Activated CD8-positive, alpha-beta memory T cell treated with anti-CD3 and anti-CD28 coated beads, Interleukin-2, amount 50 U/mL, for 48 hours (primary cell): ENCODE measurements around the gene FBXL3.
"Not testable (repeated sequence)": the region's sequence is repeated elsewhere in the genome, so short reads cannot be mapped to it uniquely, and the experiment has no call there.

Experiments
- DNase-seq: peaks from one replicate; pipeline ENCODE4 v3.0.0-alpha.2; 2020

FBXL3 gene

DNA sequence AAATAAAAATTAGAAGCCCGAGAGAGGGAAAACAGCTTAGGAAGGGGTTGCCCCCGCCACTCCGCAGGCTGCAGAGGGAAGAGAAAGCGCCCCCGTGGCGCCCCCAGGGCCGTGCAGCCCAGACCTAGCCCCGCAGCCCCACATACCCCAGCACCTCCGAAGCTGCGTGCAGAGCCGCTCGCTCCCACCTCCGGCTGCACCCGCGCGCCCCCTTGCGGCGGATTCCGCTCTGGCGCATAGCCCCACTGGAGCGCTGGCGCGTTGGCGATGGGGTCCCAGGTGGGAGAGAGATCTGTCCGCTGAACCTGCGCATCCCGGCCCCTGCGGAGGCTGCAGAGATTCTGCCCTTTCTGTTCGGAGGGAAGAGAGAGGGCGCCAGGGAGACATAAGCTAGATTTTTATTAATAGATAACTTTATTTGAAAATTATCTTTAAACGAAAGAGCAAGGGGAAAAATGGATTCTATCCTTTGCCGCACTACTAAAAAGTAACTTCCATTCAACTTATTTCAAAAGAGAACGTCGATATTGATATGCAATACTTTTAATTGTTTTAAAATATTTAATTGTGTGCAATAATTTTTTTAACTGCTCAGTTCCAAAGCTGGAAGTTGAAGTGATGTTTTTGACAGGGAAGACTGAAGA, 46.8 kb downstream of the FBXL3 start:
- peak; percentile 99 for DNase-seq

DNA sequence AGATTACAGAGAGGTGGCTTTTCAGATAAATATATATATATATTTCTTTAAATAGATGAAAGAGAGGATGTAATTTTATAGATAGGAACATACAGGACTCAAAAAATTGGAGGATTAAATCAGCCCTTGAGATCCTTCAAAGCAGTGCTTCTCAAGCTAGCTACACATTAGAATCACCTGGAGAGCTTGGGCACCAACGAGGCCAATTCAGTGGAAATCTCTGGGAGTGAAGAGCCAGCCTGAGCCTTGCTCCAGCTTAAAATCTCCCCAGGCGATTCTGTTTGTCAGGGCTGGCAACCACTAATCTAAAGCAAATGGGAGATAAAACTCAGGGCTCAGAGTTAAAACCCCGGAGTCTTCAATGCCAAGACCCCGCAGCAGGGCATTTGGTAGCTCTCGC, 50.0 kb downstream of the FBXL3 start:
- no peak for DNase-seq

DNA sequence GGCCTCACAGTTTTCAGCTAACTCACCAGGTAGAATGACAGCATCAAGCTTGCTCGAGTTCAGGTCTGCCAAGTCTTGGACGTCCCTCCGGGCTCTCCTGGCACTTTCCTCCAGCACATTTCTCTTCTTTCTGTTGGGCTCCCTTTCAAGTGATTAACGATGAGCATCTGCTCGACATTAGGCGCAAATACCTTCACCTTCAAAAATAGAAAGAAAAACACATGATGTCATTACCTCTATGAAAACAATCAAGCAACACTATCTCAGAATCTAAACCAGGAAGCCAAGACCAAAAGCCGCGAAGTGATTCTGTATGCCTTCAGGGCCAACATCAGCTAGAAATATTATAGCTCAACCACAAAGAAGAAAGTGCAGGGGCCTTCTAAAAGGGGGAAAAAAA, 50.5 kb downstream of the FBXL3 start:
- no peak for DNase-seq

DNA sequence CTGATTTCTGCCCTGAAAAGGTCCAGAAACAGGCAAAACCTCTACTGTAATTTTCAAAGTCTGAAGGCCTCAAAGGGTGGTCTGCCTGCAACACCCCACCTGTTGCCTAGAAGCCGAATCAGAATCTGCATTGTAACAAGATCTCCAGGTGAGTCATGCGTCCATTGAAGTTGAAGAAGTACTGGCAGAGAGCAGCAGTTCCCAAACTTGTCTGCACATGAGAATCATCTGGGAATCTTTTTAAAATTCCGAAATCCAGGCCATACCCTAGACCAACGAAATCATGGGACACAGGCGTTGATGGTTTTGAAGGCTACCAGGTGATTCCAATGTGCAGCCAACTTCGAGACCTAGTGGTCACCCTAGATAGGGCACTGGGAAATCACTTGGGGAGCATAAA, 51.1 kb downstream of the FBXL3 start:
- DNase-seq = no peak

DNA sequence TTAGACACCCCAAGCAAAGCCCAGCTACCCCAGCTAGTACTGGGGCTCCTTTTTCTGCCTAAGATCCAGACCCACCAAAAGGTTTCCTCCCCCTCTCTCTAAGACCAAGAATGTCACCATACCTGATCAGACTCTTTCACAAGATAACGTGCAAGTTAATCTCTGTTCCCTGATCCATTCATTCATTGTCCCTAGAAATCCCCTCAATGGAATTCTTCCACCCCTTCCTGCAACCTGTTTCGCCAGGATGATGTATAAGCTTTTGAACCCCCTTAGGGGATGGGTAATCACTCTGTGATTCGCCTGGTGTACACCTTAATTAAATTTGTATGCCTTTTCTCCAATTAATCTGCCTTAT, 52.4 kb downstream of the FBXL3 start:
- no peak for DNase-seq

DNA sequence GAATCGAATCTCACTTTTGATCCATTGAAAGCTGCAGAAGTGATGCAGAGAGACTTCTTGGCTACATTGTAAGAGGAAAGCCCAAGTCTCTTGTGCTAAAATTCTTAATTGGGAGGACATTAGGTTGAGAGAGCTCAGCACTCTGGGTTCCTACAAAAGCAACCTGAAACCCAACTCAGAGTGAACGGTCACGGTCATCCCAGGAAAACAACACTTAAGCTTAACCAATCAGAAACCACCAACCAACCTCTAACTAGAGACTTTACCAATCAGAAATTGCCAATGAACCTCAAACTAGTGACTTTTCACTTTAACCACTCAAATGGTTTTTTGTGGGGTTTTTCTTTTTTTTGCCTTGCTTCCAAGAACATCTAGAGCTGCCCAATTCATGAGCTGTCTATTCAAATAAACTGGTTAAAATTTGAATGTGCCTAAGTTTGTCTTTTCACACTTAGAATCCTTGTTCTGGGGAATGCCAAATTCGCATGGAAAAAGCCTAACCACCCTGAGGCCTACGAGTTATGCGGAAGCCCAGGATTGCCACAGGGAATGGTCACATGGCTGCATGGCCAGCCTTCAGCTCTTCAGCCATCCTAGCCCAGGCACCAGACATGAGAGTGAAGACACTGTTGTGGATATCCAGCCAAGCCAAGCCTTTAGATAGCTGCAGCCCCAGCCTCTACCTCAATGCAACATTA, 52.9 kb downstream of the FBXL3 start:
- DNase-seq = no peak

DNA sequence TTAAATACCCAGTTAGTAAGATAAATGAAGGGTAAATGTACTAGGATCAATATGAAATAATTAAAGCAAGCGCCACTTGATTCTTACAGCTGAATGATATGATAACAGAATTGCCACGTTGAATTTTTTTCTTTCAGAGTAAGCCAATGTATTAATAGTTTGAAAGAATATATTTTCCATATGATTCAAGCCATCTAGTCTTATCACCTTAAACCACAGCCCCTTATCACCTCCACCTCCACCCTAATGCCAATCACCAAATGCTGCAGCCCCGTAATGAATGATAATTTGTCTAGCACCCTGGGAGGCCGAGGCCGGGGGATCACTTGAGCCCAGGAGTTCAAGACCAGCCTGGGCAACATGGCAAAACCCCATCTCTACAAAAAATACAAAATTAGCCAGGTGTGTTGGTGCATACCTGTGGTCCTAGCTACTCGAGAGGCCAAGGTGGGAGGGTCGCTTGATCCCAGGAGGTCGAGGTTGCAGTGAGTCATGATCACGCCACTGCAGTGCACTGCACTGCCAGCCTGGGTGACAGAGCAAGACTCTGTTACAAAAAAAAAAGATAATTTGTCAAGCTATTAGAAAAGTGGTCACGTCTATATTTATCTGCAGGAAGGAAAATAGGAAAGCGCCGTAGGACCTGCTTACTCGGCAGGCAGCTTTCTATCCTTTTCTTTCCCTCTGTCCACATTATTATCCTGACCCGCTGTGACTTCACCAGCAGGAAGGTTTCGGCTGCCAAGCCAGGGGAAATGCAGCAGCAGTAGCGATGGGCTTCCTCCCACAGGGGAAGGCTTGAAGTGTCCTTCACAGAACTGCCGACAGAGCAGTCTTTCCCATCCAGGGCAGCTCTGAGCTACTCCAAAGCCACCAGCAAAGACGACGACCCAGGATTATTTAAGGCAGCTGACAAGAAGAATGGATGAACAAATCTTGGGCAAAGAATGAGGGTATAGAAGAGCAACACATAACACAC, 54.8 kb downstream of the FBXL3 start:
- DNase-seq = no peak

DNA sequence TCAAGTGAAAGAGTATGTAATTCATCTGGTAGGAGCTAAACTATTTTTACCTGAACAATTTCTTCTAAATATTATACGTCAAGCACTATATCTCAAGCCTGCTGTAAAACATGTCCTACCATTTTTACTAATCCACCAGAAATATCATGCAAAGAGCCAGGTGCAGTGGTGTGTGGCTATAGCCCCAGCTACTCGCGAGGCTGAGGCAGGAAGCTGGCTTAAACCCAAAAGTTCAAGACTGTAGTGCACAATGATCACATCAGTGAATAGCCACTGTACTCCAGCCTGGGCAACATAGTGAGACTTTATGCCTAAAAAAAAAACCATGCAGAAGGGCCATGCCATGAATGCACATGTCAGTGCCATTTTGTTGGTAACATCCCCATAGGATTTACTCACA, 55.7 kb downstream of the FBXL3 start:
- DNase-seq = no peak

DNA sequence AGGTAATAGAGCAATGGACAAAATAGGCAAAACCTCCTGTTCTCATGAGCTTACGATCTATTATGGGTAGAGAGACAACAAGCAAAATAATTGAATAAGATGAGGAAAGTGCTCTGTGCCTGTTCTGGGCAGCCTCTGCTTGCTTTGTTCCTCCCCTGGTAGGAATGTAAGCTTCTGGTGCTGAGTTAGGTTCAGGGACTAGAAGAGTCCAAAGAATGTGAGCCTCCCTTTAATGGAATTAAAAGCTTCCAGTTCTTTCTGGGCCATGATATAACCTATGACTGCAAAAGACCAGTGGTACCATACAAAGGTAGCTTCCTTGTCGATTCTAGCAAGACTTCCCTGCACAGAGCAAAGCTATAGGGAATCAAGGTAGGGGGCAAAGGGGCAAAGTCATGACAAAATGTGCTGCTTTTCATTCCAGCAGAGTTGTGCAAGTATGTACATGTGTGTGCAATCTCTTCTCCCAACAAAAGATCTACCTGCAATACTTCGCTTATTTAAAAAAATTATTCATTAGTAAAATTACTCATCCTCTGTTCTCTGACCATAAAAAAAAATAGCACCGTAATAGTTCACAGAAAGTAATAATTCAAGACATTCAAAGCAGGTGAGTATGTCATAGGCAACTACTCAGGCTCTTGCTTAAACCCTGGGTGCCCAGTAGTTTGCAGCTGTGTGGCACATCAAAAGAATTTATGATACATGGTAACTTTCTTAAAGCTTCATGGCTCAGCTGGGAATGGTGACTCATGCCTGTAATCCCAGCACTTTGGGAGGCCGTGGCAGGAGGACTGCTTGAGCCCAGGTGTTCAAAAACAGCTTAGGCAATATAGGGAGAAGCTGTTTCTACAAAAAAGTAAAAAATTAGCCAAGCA, 57.2 kb downstream of the FBXL3 start:
- no peak for DNase-seq

DNA sequence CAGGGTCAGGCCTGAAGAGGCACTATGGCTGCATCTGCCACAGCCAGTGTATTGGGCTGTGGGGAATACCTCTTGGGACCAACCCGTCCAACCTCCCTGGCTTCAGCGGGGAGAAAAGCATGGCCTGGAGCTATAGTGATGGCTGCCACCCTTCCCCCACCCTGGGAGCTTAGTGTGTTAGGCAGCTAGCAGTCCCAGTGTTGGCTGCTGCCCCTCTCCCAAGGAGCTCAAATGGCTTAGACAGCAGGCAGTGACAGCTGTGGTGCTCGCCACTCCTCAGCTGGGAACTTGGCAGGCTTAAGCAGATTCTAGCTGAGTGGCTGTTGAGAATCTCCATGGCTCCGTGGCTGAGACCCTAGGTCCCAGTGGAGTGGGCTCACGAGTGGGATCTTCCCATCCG, 58.9 kb downstream of the FBXL3 start:
- no peak for DNase-seq

DNA sequence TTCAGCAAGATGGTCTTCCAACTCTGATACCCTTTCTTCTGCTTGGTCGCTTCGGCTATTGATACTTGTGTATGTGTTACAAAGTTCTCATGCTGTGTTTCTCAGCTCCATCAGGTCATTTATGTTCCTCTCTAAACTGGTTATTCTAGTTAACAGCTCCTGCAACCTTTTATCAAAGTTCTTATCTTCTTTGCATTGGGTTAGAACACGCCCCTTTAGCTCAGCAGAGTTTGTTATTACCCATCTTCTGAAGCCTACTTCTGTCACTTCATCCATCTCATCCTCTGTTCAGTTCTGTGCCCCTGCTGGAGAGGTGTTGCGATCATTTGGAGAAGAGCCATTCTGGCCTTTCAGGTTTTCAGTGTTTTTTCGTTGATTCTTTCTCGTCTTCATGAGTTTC, 59.9 kb downstream of the FBXL3 start:
- no peak for DNase-seq

DNA sequence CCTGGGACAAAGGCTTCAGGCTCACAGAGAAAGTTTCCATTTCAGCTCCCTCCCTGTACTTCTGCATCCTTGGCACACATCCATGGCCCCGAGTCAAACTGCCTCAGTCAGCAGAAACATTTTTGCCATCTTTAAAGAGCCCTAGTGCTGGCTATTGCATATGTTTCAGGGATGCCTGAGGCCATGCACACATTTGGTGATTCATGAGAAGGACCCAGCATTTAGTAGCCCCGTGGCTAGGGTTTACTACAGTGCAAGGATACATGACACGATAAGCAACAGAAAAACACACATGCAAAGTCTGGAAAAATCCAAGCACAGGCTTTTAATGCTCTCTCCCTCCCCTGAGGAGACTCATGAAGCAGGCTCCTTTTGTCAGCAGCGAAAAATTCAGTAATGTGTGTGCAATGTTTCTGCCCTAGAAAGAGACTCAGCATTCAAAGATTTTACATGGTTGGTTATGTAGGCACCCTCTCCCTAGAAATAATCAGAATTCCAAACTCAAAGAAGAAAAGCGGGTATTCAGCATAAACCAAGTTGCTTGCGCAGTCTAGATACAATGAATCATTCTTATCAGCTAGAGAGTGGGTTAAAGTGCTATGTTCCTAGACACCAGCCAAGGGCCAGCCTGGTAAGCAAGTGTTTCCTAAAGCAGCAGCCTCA, 61.1 kb downstream of the FBXL3 start:
- DNase-seq = no peak

DNA sequence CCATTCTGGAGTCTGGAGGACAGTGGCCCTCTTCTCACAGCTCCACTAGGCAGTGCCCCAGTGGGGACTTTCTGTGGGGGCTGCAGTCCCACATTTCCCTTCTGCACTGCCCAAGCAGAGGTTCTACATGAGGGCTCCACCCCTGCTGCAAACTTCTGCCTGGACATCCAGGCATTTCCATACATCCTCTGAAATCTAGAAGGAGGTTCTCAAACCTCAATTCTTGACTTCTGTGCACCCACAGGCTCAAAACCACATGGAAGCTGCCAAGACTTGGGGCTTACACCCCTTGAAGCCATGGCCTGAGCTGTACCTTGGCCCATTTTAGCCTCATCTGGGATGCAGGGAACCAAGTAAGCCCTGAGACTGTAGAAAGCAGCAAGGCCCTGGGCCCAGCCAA, 67.2 kb downstream of the FBXL3 start:
- not testable (repeated sequence) for DNase-seq

DNA sequence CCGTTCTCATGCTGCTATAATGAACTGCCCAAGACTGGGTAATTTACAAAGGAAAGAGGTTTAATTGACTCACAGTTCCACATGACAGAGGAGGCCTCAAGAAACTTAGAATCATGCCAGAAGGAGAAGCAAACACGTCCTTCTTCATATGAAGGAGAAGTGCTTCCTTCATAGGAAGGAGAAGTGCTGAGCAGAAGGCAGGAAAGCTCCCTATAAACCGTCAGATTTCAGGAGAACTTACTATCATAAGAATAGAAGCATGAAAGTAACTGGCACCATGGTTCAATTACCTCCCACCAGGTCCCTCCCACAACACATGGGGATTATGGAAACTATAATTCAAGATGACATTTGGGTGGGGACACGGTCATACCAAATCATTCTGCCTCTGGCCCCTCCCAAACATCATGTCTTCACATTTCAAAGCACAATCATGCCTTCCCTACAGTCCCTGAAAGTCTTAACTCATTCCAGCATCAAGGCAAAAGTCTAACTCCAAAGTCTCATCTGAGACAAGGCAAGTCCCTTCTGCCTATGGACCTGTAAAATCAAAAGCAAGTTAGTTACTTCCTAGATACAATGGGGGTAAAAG, 68.0 kb downstream of the FBXL3 start:
- DNase-seq = no peak

DNA sequence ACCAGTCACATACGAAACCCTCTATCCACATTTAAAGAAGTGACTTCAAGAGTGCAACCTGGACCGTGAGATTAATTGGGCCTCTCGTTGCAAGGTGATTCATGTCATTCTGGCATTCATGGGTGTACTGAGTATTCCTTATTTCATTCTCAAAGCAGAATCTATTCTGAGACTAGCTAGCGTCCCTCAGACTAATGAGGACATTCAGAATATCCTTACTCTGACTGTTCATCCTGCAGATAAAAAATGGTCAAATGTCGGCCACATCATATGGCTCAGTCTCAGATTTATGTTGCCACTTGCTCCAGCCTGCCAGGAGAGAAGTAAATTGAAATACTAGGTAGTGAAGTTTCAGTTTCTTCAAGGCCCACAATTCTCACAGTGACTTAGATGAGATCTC, 71.3 kb downstream of the FBXL3 start:
- DNase-seq = no peak
